Measurements from ENCODE around the gene ARIH2.

ARIH2 gene

GRCh38 chr3:48966876-48967361 is 48.3 kb downstream of the ARIH2 start:
- in situ Hi-C loops (cut with MboI; ENCODE audit: low sequenced_read_pairs) = no loop called here

- in situ Hi-C loops (cut with MboI; ENCODE audit: low sequenced_read_pairs) = no loop called here
These were observed 51.9 kb downstream of the ARIH2 start for GRCh38 chr3:48970586-48970985.

- in situ Hi-C loops (cut with MboI; ENCODE audit: low sequenced_read_pairs) = no loop called here
These were observed 55.6 kb downstream of the ARIH2 start for GRCh38 chr3:48974076-48974864.

- in situ Hi-C loops (cut with MboI; ENCODE audit: low sequenced_read_pairs) = no loop called here
These were observed 60.8 kb downstream of the ARIH2 start for GRCh38 chr3:48979451-48979850.

- in situ Hi-C loops (cut with MboI; ENCODE audit: low sequenced_read_pairs) = no loop called here
These were observed 61.7 kb downstream of the ARIH2 start for GRCh38 chr3:48980295-48980694.

- in situ Hi-C loops (cut with MboI; ENCODE audit: low sequenced_read_pairs) = no loop called here
These were observed 63.4 kb downstream of the ARIH2 start for GRCh38 chr3:48982016-48982415.

- in situ Hi-C loops (cut with MboI; ENCODE audit: low sequenced_read_pairs) = no loop called here
These were observed 64.0 kb downstream of the ARIH2 start for GRCh38 chr3:48982686-48983085.

- in situ Hi-C loops (cut with MboI; ENCODE audit: low sequenced_read_pairs) = no loop called here
These were observed 64.5 kb downstream of the ARIH2 start for GRCh38 chr3:48983096-48983495.

- in situ Hi-C loops (cut with MboI; ENCODE audit: low sequenced_read_pairs) = no loop called here
These were observed 66.0 kb downstream of the ARIH2 start for GRCh38 chr3:48984663-48985062.

GRCh38 chr3:48985831-48986376 is 67.3 kb downstream of the ARIH2 start:
- in situ Hi-C loops (cut with MboI; ENCODE audit: low sequenced_read_pairs) = no loop called here

- in situ Hi-C loops (cut with MboI; ENCODE audit: low sequenced_read_pairs) = no loop called here
These were observed 70.6 kb downstream of the ARIH2 start for GRCh38 chr3:48989126-48989795.

GRCh38 chr3:48989796-48990635 is 71.4 kb downstream of the ARIH2 start, which contains the start of gene P4HTM:
TSS of gene P4HTM (plus strand) at chr3:48990241. CDS start at chr3:48990257, 16 bp downstream.
- in situ Hi-C loops (cut with MboI; ENCODE audit: low sequenced_read_pairs) = no loop called here

GRCh38 chr3:48990636-48991469 is 72.2 kb downstream of the ARIH2 start:
- in situ Hi-C loops (cut with MboI; ENCODE audit: low sequenced_read_pairs) = no loop called here

GRCh38 chr3:48991851-48992545 is 73.4 kb downstream of the ARIH2 start:
- in situ Hi-C loops (cut with MboI; ENCODE audit: low sequenced_read_pairs) = no loop called here

- in situ Hi-C loops (cut with MboI; ENCODE audit: low sequenced_read_pairs) = no loop called here
These were observed 75.2 kb downstream of the ARIH2 start for GRCh38 chr3:48993834-48994233.

GRCh38 chr3:48996640-48997039 is 78.0 kb downstream of the ARIH2 start:
- in situ Hi-C loops (cut with MboI; ENCODE audit: low sequenced_read_pairs) = no loop called here

GRCh38 chr3:48997102-48997635 is 78.5 kb downstream of the ARIH2 start:
- in situ Hi-C loops (cut with MboI; ENCODE audit: low sequenced_read_pairs) = no loop called here

GRCh38 chr3:48997714-48998637 is 79.3 kb downstream of the ARIH2 start:
- in situ Hi-C loops (cut with MboI; ENCODE audit: low sequenced_read_pairs) = no loop called here
